Measurements from ENCODE around the gene C6orf136. TPM values are rescaled to one million over a fixed set of nuclear protein-coding genes. Genes with fewer than 3 reads are reported as not detected.
A peak's percentile ranks its signal among the peaks of the same experiment; 100 is the strongest.

Gene C6orf136
- total and polyA plus RNA-seq, 10 of the 15 experiments (the other 5 are each of a cell fraction or from before 2014, with no cell fraction given) = 5.2 to 24.1 (median 14.9) TPM

DNA sequence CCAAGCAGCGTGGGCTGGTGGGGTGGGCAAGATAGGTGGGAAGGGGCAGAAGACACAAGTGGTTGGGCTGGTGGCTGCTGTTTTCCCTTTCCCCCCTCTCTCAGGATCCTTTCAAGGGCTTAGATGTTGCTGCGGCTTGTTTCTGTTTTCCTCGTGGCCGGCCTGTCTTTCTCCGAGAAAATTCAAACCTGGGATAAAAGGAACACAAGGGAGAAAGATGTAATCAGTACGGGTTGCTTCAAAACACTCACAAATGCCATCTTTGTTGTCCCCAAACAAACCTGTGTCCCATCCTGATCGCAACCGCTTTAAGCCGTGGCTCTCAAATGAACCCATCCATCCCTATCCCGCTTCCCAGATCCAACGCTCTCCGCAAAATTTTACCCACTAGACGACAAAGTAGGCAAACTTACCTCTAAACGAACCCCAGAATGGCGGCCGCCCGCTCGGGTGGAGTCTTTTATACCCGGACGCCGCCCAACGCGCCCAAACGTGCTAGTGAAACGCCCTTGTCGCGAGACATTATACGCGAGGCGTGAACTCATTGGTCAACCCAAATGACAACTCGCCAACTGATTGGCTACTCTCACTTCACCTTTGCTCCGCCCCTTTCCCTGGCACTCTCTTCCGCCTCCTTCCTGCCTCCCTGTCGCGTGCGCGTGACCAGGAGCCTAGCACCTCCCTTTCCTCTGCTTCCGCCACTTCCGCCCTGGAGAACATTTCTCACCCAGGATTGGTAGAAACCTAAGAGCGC lies 29.9 kb upstream of the C6orf136 start, which contains the start of gene PPP1R10 (continued):
- TF ChIP-seq, protein P1, sequence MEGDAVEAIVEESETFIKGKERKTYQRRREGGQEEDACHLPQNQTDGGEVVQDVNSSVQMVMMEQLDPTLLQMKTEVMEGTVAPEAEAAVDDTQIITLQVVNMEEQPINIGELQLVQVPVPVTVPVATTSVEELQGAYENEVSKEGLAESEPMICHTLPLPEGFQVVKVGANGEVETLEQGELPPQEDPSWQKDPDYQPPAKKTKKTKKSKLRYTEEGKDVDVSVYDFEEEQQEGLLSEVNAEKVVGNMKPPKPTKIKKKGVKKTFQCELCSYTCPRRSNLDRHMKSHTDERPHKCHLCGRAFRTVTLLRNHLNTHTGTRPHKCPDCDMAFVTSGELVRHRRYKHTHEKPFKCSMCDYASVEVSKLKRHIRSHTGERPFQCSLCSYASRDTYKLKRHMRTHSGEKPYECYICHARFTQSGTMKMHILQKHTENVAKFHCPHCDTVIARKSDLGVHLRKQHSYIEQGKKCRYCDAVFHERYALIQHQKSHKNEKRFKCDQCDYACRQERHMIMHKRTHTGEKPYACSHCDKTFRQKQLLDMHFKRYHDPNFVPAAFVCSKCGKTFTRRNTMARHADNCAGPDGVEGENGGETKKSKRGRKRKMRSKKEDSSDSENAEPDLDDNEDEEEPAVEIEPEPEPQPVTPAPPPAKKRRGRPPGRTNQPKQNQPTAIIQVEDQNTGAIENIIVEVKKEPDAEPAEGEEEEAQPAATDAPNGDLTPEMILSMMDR (IDR thresholded peaks at IDR 0.05 in 2 of 3, conservative IDR thresholded peaks at IDR 0.05 in 1 of 3; ENCODE audit: control insufficient read depth in 2 of 3, extremely low read depth in 1 of 3, insufficient read depth in 1 of 3, low read depth in 3 of 3, low read length in 3 of 3) = no peak
- TF ChIP-seq EED (IDR thresholded peaks at IDR 0.05; ENCODE audit: low read depth) (peak; percentile 48; the same call in 1 of the 2 replicates), CBX3 (IDR thresholded peaks at IDR 0.05; ENCODE audit: borderline replicate concordance, low read depth) (no peak), CREM (IDR thresholded peaks at IDR 0.05; ENCODE audit: low read depth) (peak; percentile 91), KDM1A (IDR thresholded peaks at IDR 0.05; ENCODE audit: borderline replicate concordance) (no peak), MTA2 (IDR thresholded peaks at IDR 0.05; ENCODE audit: low read depth) (no peak), CHD1 (IDR thresholded peaks at IDR 0.05; ENCODE audit: low read depth, low read length) (peak; percentile 96), NFXL1 (IDR thresholded peaks at IDR 0.05; ENCODE audit: borderline replicate concordance) (no peak), SREBF2 (IDR thresholded peaks at IDR 0.05; ENCODE audit: low read length) (no peak; the same call in 1 of the 2 replicates), BMI1 (IDR thresholded peaks at IDR 0.05; ENCODE audit: borderline replicate concordance) (peak; percentile 83), WRNIP1 (IDR thresholded peaks at IDR 0.05; ENCODE audit: borderline replicate concordance, low read depth, low read length) (peak; percentile 73; the same call in 1 of the 2 replicates), ZNF24 (IDR thresholded peaks at IDR 0.05) (no peak), MYB (IDR thresholded peaks at IDR 0.05; ENCODE audit: borderline replicate concordance, low read depth, low read length) (0 out of 2 replicates have a peak, but pooled peaks have one; percentile 60), SUZ12 (IDR thresholded peaks at IDR 0.05; ENCODE audit: unreplicated experiment) (no peak)
- TF ChIP-seq, protein P2, sequence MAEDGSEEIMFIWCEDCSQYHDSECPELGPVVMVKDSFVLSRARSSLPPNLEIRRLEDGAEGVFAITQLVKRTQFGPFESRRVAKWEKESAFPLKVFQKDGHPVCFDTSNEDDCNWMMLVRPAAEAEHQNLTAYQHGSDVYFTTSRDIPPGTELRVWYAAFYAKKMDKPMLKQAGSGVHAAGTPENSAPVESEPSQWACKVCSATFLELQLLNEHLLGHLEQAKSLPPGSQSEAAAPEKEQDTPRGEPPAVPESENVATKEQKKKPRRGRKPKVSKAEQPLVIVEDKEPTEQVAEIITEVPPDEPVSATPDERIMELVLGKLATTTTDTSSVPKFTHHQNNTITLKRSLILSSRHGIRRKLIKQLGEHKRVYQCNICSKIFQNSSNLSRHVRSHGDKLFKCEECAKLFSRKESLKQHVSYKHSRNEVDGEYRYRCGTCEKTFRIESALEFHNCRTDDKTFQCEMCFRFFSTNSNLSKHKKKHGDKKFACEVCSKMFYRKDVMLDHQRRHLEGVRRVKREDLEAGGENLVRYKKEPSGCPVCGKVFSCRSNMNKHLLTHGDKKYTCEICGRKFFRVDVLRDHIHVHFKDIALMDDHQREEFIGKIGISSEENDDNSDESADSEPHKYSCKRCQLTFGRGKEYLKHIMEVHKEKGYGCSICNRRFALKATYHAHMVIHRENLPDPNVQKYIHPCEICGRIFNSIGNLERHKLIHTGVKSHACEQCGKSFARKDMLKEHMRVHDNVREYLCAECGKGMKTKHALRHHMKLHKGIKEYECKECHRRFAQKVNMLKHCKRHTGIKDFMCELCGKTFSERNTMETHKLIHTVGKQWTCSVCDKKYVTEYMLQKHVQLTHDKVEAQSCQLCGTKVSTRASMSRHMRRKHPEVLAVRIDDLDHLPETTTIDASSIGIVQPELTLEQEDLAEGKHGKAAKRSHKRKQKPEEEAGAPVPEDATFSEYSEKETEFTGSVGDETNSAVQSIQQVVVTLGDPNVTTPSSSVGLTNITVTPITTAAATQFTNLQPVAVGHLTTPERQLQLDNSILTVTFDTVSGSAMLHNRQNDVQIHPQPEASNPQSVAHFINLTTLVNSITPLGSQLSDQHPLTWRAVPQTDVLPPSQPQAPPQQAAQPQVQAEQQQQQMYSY (CRISPR knock-in tag; IDR thresholded peaks at IDR 0.05) = peak; percentile 82; the same call in 1 of the 2 replicates
- TF ChIP-seq, protein P3, sequence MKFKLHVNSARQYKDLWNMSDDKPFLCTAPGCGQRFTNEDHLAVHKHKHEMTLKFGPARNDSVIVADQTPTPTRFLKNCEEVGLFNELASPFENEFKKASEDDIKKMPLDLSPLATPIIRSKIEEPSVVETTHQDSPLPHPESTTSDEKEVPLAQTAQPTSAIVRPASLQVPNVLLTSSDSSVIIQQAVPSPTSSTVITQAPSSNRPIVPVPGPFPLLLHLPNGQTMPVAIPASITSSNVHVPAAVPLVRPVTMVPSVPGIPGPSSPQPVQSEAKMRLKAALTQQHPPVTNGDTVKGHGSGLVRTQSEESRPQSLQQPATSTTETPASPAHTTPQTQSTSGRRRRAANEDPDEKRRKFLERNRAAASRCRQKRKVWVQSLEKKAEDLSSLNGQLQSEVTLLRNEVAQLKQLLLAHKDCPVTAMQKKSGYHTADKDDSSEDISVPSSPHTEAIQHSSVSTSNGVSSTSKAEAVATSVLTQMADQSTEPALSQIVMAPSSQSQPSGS (IDR thresholded peaks at IDR 0.05; ENCODE audit: low read length) = peak; percentile 46; the same call in 1 of the 2 replicates
- TF ChIP-seq, protein P4, sequence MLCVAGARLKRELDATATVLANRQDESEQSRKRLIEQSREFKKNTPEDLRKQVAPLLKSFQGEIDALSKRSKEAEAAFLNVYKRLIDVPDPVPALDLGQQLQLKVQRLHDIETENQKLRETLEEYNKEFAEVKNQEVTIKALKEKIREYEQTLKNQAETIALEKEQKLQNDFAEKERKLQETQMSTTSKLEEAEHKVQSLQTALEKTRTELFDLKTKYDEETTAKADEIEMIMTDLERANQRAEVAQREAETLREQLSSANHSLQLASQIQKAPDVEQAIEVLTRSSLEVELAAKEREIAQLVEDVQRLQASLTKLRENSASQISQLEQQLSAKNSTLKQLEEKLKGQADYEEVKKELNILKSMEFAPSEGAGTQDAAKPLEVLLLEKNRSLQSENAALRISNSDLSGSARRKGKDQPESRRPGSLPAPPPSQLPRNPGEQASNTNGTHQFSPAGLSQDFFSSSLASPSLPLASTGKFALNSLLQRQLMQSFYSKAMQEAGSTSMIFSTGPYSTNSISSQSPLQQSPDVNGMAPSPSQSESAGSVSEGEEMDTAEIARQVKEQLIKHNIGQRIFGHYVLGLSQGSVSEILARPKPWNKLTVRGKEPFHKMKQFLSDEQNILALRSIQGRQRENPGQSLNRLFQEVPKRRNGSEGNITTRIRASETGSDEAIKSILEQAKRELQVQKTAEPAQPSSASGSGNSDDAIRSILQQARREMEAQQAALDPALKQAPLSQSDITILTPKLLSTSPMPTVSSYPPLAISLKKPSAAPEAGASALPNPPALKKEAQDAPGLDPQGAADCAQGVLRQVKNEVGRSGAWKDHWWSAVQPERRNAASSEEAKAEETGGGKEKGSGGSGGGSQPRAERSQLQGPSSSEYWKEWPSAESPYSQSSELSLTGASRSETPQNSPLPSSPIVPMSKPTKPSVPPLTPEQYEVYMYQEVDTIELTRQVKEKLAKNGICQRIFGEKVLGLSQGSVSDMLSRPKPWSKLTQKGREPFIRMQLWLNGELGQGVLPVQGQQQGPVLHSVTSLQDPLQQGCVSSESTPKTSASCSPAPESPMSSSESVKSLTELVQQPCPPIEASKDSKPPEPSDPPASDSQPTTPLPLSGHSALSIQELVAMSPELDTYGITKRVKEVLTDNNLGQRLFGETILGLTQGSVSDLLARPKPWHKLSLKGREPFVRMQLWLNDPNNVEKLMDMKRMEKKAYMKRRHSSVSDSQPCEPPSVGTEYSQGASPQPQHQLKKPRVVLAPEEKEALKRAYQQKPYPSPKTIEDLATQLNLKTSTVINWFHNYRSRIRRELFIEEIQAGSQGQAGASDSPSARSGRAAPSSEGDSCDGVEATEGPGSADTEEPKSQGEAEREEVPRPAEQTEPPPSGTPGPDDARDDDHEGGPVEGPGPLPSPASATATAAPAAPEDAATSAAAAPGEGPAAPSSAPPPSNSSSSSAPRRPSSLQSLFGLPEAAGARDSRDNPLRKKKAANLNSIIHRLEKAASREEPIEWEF (IDR thresholded peaks at IDR 0.05; ENCODE audit: insufficient replicate concordance, low read depth, low read length) = no peak
